K562 (cell line): Measurements from ENCODE around the gene FGF9. TPM values are rescaled to one million over a fixed set of nuclear protein-coding genes. Genes with fewer than 3 reads are reported as not detected.

Source experiments
- ATAC-seq: fragments of 200-7000 bp; cut with Tn5 transposase; 3 replicates; pipeline ENCODE4 v1.9.1; 2020; ENCODE audit warnings: moderate library complexity
- BruUV-seq: library from RNA; stranded (reverse); fragments of 400-500 nt; replicated peaks from 2 replicates; lab custom pipeline; 2021; lab: Mats Ljungman, UMichigan
- CTCF ChIA-PET: fragments of 300-600 bp; formaldehyde crosslinking; extraction: SDS; loops from one replicate; lab custom pipeline; 2021; ENCODE audit warnings: low intra/inter-chr PET ratio; lab: Yijun Ruan, JAX
- POLR2A ChIA-PET: fragments of 300-600, 350-650 bp; sonication (Branson Sonifier 250); formaldehyde crosslinking; extraction: SDS; loops from one replicate; lab custom pipeline; 2021; ENCODE audit warnings: antibody characterized with exemption, inconsistent platforms; lab: Yijun Ruan, JAX
- DNase-seq, 4 experiments: peaks; one replicate each; pipeline versions ENCODE4 v3.0.0 to v3.0.0-alpha.2; 2011 to 2018; ENCODE audit warnings: low spot score in 3 of 4, mixed read lengths in 3 of 4; ENCODE audit errors: extremely low read depth in 1 of 4
- FAIRE-seq: peaks from 2 replicates; lab custom pipeline; 2011; peaks lifted over from hg19 to GRCh38; lab: Jason Lieb, UNC
- H2AFZ ChIP-seq: 2 replicates; pipeline ENCODE4 v1.6.0; 2011; ENCODE audit warnings: low read depth, low read length, control low read depth, inconsistent platforms
- H3K27ac ChIP-seq: fragments of 200-600 bp; 3 replicates; pipeline ENCODE4 v1.8.0; 2011; ENCODE audit warnings: low read depth, mild to moderate bottlenecking, control low read depth, inconsistent platforms, low read length, moderate library complexity, mixed read lengths; ENCODE audit errors: extremely low read depth
- H3K27me3 ChIP-seq, 2 experiments: fragments of 300-600 bp in 1 of 2; 2 replicates in 1 of 2; 3 replicates in 1 of 2; pipeline versions ENCODE4 v1.6.0 to v1.8.0; 2011; ENCODE audit warnings: inconsistent platforms in 2 of 2, low read length in 2 of 2, mild to moderate bottlenecking in 1 of 2, mixed read lengths in 1 of 2, moderate library complexity in 1 of 2; ENCODE audit not compliant: control insufficient read depth in 2 of 2, insufficient read depth in 2 of 2
- H3K36me3 ChIP-seq: fragments of 300-600 bp; 3 replicates; pipeline ENCODE4 v1.8.0; 2011; ENCODE audit warnings: mild to moderate bottlenecking, low read length, inconsistent platforms; ENCODE audit not compliant: control insufficient read depth, insufficient read depth
- H3K4me1 ChIP-seq, 2 experiments: fragments of 200-600 bp in 1 of 2; replicated peaks in 1 of 2; 2 replicates in 1 of 2; 3 replicates in 1 of 2; pipeline versions ENCODE4 v1.5.1 to v1.8.0; 2011; ENCODE audit warnings: inconsistent platforms in 2 of 2, low read length in 2 of 2, mild to moderate bottlenecking in 1 of 2, mixed read lengths in 1 of 2, moderate library complexity in 1 of 2; ENCODE audit not compliant: control insufficient read depth in 2 of 2, insufficient read depth in 2 of 2
- H3K4me2 ChIP-seq: 2 replicates; pipeline ENCODE4 v1.6.1; 2011; ENCODE audit warnings: low read length, control low read depth, inconsistent platforms, mixed read lengths; ENCODE audit not compliant: insufficient read depth
- H3K4me3 ChIP-seq: fragments of 200-600 bp; sonication (generic), shearing (Covaris generic); 2 replicates; pipeline ENCODE4 v1.5.1; 2016; ENCODE audit warnings: control low read depth, inconsistent platforms
- H3K79me2 ChIP-seq: fragments of 200-600 bp; 3 replicates; pipeline ENCODE4 v1.8.0; 2011; ENCODE audit warnings: low read length, inconsistent platforms; ENCODE audit not compliant: control insufficient read depth, insufficient read depth
- H3K9ac ChIP-seq, 2 experiments: 2 replicates each; pipeline versions ENCODE4 v1.6.0 to v1.6.1; 2011; ENCODE audit warnings: low read depth in 2 of 2, low read length in 2 of 2, control low read depth in 1 of 2, inconsistent platforms in 1 of 2, mild to moderate bottlenecking in 1 of 2, mixed read lengths in 1 of 2; ENCODE audit not compliant: insufficient read depth in 1 of 2
- H3K9me1 ChIP-seq: one replicate; pipeline ENCODE4 v1.6.0; 2011; ENCODE audit warnings: inconsistent platforms, mild to moderate bottlenecking, low read length, moderate library complexity; ENCODE audit not compliant: control insufficient read depth, insufficient read depth
- H3K9me3 ChIP-seq: replicated peaks from 2 replicates; pipeline ENCODE4 v1.5.1; 2011; ENCODE audit warnings: low read depth, low read length, inconsistent platforms; ENCODE audit not compliant: control insufficient read depth, insufficient read depth
- H4K20me1 ChIP-seq: replicated peaks from 2 replicates; pipeline ENCODE4 v1.6.1; 2011; ENCODE audit warnings: low read length, inconsistent platforms, mixed read lengths; ENCODE audit not compliant: control insufficient read depth, insufficient read depth
- CREM ChIP-seq: IDR thresholded peaks from 2 replicates; pipeline ENCODE4 v1.6.1; 2014; ENCODE audit warnings: antibody characterized with exemption, low read depth
- DACH1 ChIP-seq: fragments of 450-650 bp; IDR thresholded peaks from 2 replicates; pipeline ENCODE4 v1.6.1; 2018; ENCODE audit not compliant: partially characterized antibody
- ETS2 ChIP-seq: IDR thresholded peaks from 2 replicates; pipeline ENCODE4 v1.6.1; 2016; ENCODE audit warnings: borderline replicate concordance, missing genetic modification characterization, mild to moderate bottlenecking, moderate library complexity, missing compliant biosample characterization; ENCODE audit not compliant: poor library complexity, severe bottlenecking
- GTF2A2 ChIP-seq: IDR thresholded peaks from 2 replicates; pipeline ENCODE4 v1.6.1; 2016; ENCODE audit warnings: mild to moderate bottlenecking, missing genetic modification characterization, missing compliant biosample characterization
- HEY1 ChIP-seq: fragments of 250-450 bp; sonication (Bioruptor Pico); IDR thresholded peaks from 2 replicates; pipeline ENCODE4 v1.5.0; 2020; ENCODE audit warnings: mild to moderate bottlenecking, moderate library complexity, borderline replicate concordance
- NCOA1 ChIP-seq: fragments of 450-650 bp; IDR thresholded peaks from 2 replicates; pipeline ENCODE4 v1.6.1; 2016; ENCODE audit warnings: low read depth
- POLR2A ChIP-seq: fragments of 450-650 bp; conservative IDR thresholded peaks from 2 replicates; pipeline ENCODE4 v1.6.1; 2016
- POLR3A ChIP-seq: IDR thresholded peaks from 2 replicates; pipeline ENCODE4 v1.6.1; 2011; ENCODE audit warnings: borderline replicate concordance, mild to moderate bottlenecking, moderate library complexity; ENCODE audit not compliant: insufficient read length, insufficient read depth; ENCODE audit errors: extremely low read depth
- RBBP5 ChIP-seq: fragments of 200-600 bp; sonication (generic); IDR thresholded peaks from 2 replicates; pipeline ENCODE4 v1.6.1; 2012; ENCODE audit warnings: borderline replicate concordance, mild to moderate bottlenecking, low read length, control low read depth, inconsistent platforms; ENCODE audit not compliant: insufficient read depth, poor library complexity, severe bottlenecking
- SMARCB1 ChIP-seq: IDR thresholded peaks from 2 replicates; pipeline ENCODE4 v1.6.1; 2011; ENCODE audit warnings: improper control_type of control experiment, low read depth; ENCODE audit not compliant: insufficient read length
- STAT5A ChIP-seq: IDR thresholded peaks from 2 replicates; pipeline ENCODE4 v1.6.1; 2012; ENCODE audit warnings: low read length, inconsistent platforms, borderline replicate concordance
- STAT5B ChIP-seq: fragments of 250-450 bp; sonication (Bioruptor Pico); IDR thresholded peaks from 2 replicates; pipeline ENCODE4 v1.8.0; 2021; ENCODE audit warnings: mild to moderate bottlenecking, inconsistent platforms
- TAF9B ChIP-seq: fragments of 450-650 bp; IDR thresholded peaks from 2 replicates; pipeline ENCODE4 v1.6.1; 2018; ENCODE audit warnings: mild to moderate bottlenecking; ENCODE audit not compliant: partially characterized antibody
- YBX1 ChIP-seq: fragments of 450-650 bp; IDR thresholded peaks from 2 replicates; pipeline ENCODE4 v1.7.1; 2016; ENCODE audit warnings: mild to moderate bottlenecking
- WGBS: fragments of 100-300 bp; shearing (Covaris generic); methylation state at CpG from one replicate; pipeline ENCODE4 v1.1.6; 2016; ENCODE audit warnings: low coverage, mixed read lengths; ENCODE audit not compliant: insufficient coverage; ENCODE audit errors: missing lambda C conversion rate; 5-methylcytosine and 5-hydroxymethylcytosine counted together
- in situ Hi-C: fragments of 300-500 bp; cut with MboI; formaldehyde crosslinking; loops from 4 replicates; pipeline ENCODE4 v1.15.0; 2018; ENCODE audit warnings: inconsistent platforms, mixed read lengths
- intact Hi-C: fragments of 100-400 bp; cut with micrococcal nuclease; formaldehyde crosslinking; loops from 2 replicates; pipeline ENCODE4 v1.14.2; 2022
- polyA plus RNA-seq, 8 experiments: library from polyadenylated mRNA; depleted of rRNA in 4 of 8; stranded (reverse) in 5 of 8; unstranded in 3 of 8; fragments of >200 nt; fragmentation: Nextera tagmentation in 2 of 8; fragmentation: Illumina TruSeq in 1 of 8; extraction: Ambion mirVana in 2 of 8; extraction: Trizol in 1 of 8; gene quantifications; 2 replicates each; pipeline versions ENCODE4 v1.2.1 to v1.2.3, GENCODE V29; 2011 to 2014; ENCODE audit warnings: inconsistent platforms in 1 of 8, missing spikeins in 1 of 8
- total RNA-seq, 7 experiments: library from RNA; depleted of rRNA in 6 of 7; stranded (reverse); fragments of >200 nt in 6 of 7; fragmentation: Illumina TruSeq in 2 of 7; extraction: Trizol in 2 of 7; gene quantifications; 2 replicates each; pipeline versions ENCODE4 v1.2.1 to v1.2.3, GENCODE V29; 2011 to 2021; ENCODE audit warnings: low replicate concordance in 1 of 7
- TF ChIP-seq, protein P1 (sequence below): fragments of 200-400 bp; formaldehyde crosslinking; IDR thresholded peaks from 2 replicates; pipeline ENCODE4 v1.6.1; 2017; ENCODE audit warnings: mild to moderate bottlenecking, low read depth, low read length, moderate library complexity
- TF ChIP-seq, protein P2 (sequence below), 2 experiments: fragments of 450-650 bp in 1 of 2; IDR thresholded peaks; 2 replicates each; pipeline ENCODE4 v1.6.1; 2011 to 2017; ENCODE audit warnings: low read depth in 2 of 2, antibody characterized with exemption in 1 of 2, borderline replicate concordance in 1 of 2, low read length in 1 of 2, mild to moderate bottlenecking in 1 of 2, mixed read lengths in 1 of 2; ENCODE audit not compliant: control insufficient read depth in 1 of 2
- TF ChIP-seq, protein P3 (sequence below): fragments of 450-650 bp; conservative IDR thresholded peaks from 2 replicates; pipeline ENCODE4 v1.6.1; 2016; ENCODE audit warnings: missing genetic modification characterization, low read depth, mild to moderate bottlenecking, missing compliant biosample characterization, moderate library complexity

The FGF9 gene
- total and polyA plus RNA-seq, 9 of the 15 experiments (the other 6 are each of a cell fraction or from before 2014, with no cell fraction given) = not detected

DNA sequence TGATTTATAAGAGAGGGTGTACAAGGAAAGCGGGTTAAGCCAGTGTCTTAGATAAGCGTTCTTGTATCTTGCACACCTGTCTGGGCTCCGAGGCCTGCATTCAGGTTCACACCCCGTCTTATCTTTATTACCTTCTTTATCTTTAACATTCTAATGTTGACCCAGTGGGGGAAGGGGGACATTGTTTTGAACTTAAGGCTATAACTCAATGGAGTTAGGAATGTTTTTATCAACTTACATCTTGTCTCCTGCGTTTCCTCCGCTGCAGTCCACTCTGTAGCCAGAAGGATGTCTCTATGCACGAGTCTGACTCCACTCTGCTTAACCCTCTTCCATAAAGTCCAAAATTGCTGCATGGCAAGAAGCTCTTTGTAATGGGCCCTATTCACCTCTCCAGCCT lies 71.2 kb downstream of the FGF9 start:
- Histone ChIP-seq H3K4me2 (no peak overlapping the region), H2AFZ (no peak overlapping the region), H3K36me3 (no peaks in the 10 kb centered on the region), H3K9me3 (no peaks in the 10 kb centered on the region), H4K20me1 (no peaks in the 10 kb centered on the region), H3K4me1 (no peaks in the 10 kb centered on the region), H3K27ac (no peak overlapping the region), H3K27me3 (no peaks in the 10 kb centered on the region; a peak in 1 of 5 replicates), H3K9ac (no peak overlapping the region), H3K9me1 (no peaks in the 10 kb centered on the region), H3K4me3 (no peak overlapping the region), H3K79me2 (no peaks in the 10 kb centered on the region)
- ChIA-PET POLR2A (interaction anchor here (0.6 kb wide), 1 partner anchor 1317 kb away, joined by 3 read pairs; no protein-coding TSS in a partner anchor), CTCF (no interaction called here)
- TF ChIP-seq NCOA1 (no peak), POLR3A (no peak), DACH1 (no peak), CREM (no peak), ETS2 (no peak), SMARCB1 (no peak), POLR2A (no peak), RBBP5 (no peak), TAF9B (no peak), YBX1 (no peak), STAT5A (no peak), STAT5B (CRISPR knock-in tag) (no peak), HEY1 (CRISPR knock-in tag) (no peak), GTF2A2 (no peak)
- TF ChIP-seq, protein P1, sequence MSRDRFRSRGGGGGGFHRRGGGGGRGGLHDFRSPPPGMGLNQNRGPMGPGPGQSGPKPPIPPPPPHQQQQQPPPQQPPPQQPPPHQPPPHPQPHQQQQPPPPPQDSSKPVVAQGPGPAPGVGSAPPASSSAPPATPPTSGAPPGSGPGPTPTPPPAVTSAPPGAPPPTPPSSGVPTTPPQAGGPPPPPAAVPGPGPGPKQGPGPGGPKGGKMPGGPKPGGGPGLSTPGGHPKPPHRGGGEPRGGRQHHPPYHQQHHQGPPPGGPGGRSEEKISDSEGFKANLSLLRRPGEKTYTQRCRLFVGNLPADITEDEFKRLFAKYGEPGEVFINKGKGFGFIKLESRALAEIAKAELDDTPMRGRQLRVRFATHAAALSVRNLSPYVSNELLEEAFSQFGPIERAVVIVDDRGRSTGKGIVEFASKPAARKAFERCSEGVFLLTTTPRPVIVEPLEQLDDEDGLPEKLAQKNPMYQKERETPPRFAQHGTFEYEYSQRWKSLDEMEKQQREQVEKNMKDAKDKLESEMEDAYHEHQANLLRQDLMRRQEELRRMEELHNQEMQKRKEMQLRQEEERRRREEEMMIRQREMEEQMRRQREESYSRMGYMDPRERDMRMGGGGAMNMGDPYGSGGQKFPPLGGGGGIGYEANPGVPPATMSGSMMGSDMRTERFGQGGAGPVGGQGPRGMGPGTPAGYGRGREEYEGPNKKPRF = no peak
- TF ChIP-seq, protein P2, sequence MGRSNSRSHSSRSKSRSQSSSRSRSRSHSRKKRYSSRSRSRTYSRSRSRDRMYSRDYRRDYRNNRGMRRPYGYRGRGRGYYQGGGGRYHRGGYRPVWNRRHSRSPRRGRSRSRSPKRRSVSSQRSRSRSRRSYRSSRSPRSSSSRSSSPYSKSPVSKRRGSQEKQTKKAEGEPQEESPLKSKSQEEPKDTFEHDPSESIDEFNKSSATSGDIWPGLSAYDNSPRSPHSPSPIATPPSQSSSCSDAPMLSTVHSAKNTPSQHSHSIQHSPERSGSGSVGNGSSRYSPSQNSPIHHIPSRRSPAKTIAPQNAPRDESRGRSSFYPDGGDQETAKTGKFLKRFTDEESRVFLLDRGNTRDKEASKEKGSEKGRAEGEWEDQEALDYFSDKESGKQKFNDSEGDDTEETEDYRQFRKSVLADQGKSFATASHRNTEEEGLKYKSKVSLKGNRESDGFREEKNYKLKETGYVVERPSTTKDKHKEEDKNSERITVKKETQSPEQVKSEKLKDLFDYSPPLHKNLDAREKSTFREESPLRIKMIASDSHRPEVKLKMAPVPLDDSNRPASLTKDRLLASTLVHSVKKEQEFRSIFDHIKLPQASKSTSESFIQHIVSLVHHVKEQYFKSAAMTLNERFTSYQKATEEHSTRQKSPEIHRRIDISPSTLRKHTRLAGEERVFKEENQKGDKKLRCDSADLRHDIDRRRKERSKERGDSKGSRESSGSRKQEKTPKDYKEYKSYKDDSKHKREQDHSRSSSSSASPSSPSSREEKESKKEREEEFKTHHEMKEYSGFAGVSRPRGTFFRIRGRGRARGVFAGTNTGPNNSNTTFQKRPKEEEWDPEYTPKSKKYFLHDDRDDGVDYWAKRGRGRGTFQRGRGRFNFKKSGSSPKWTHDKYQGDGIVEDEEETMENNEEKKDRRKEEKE (IDR thresholded peaks at IDR 0.05; ENCODE audit: borderline replicate concordance in 1 of 2, control insufficient read depth in 1 of 2, low read depth in 2 of 2, low read length in 1 of 2) = no peak
- TF ChIP-seq, protein P3, sequence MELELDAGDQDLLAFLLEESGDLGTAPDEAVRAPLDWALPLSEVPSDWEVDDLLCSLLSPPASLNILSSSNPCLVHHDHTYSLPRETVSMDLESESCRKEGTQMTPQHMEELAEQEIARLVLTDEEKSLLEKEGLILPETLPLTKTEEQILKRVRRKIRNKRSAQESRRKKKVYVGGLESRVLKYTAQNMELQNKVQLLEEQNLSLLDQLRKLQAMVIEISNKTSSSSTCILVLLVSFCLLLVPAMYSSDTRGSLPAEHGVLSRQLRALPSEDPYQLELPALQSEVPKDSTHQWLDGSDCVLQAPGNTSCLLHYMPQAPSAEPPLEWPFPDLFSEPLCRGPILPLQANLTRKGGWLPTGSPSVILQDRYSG = no peak
- no TSS peak for BruUV-seq
- DNase-seq (no peak), ATAC-seq (no peak), FAIRE-seq (no peak)
- intact Hi-C loops = no loop called here
- WGBS = 0% methylated on average over 7 of the region's 7 CpGs
- in situ Hi-C loops = no loop called here
